Measurements from ENCODE around the gene MPHOSPH10. TPM values are rescaled to one million over a fixed set of nuclear protein-coding genes. Genes with fewer than 3 reads are reported as not detected.
A peak's percentile ranks its signal among the peaks of the same experiment; 100 is the strongest.

The MPHOSPH10 gene
- total RNA-seq, 1 donor from 2014 or later: 55.4 TPM

DNA sequence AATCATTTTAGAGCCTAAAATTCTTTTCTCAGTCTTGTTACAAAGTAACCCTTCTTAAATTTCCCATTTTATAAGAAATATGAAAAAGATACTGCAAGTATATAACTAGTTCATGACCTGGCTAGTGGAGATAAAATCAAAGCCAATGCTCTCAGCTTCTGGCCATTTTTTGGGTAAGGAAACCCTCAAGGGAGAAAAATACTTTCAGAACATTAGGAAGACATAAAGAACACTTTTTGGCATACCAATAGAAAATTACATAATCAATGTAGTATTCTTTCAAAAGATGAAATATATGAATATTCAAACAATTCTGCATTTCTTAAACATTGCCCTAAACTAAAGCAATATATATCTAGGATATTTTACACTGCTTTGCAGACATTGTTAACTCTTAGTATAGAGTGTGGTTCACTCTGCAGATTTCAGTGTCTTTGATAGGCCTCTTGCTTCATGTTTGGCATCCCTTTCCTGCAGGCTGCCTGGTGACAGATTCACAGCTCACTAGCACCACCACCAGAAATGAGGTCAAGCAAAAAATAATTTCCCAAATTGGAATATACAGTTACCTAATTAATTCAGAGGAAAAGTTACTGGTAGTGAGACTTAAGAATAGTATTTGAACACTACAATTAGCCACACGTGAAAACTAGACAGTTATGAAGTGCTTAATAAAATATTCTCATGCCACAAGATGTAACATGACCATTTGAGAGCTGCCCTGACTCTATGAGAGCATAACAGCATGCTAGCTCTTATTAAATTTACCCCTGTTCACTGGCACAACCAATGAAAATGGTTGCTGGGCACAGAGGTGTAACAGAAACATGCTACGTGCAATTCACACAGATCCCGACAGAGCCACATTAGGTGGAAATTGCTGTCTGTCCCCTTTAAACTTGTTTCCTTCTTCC is 60.5 kb downstream of the MPHOSPH10 start:
- TF ChIP-seq, protein P1, sequence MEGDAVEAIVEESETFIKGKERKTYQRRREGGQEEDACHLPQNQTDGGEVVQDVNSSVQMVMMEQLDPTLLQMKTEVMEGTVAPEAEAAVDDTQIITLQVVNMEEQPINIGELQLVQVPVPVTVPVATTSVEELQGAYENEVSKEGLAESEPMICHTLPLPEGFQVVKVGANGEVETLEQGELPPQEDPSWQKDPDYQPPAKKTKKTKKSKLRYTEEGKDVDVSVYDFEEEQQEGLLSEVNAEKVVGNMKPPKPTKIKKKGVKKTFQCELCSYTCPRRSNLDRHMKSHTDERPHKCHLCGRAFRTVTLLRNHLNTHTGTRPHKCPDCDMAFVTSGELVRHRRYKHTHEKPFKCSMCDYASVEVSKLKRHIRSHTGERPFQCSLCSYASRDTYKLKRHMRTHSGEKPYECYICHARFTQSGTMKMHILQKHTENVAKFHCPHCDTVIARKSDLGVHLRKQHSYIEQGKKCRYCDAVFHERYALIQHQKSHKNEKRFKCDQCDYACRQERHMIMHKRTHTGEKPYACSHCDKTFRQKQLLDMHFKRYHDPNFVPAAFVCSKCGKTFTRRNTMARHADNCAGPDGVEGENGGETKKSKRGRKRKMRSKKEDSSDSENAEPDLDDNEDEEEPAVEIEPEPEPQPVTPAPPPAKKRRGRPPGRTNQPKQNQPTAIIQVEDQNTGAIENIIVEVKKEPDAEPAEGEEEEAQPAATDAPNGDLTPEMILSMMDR (IDR thresholded peaks at IDR 0.05; ENCODE audit: unreplicated experiment): peak; percentile 20
- Mint-ChIP-seq H3K4me3 (ENCODE audit: low read depth) (no peak overlapping the region), H3K36me3 (ENCODE audit: insufficient read depth) (peaks cover 30% of the 10 kb centered on the region), H3K4me1 (ENCODE audit: low read depth) (no peaks in the 10 kb centered on the region), H3K27ac (no peak overlapping the region), H3K27me3 (no peaks in the 10 kb centered on the region), H3K9me3 (ENCODE audit: low read depth) (peaks cover 15% of the 10 kb centered on the region)
- no peak for DNase-seq (ENCODE audit: low spot score, unreplicated experiment)

DNA sequence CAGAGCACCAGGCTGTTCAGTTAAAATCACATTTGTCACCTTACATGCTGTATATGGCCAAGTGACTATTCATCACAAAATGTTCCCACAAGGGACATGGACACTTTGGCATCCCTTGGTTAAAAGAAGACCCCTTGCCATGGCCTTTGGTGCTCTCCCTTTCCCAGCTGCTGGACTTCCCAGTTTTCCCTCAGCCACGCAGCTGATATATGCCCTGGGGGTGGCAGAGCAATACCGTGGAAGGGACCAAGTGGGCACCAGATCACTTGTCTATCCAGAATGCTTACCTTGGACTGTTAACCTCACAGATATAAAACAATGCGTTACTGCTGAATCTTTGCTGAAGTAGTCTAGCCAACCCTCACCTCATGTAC is 61.1 kb downstream of the MPHOSPH10 start:
- no peak for DNase-seq (ENCODE audit: low spot score, unreplicated experiment)
- Mint-ChIP-seq H3K4me3 (ENCODE audit: low read depth) (no peak overlapping the region), H3K9me3 (ENCODE audit: low read depth) (peaks cover 22% of the 10 kb centered on the region), H3K27ac (no peak overlapping the region), H3K4me1 (ENCODE audit: low read depth) (no peaks in the 10 kb centered on the region), H3K27me3 (no peaks in the 10 kb centered on the region), H3K36me3 (ENCODE audit: insufficient read depth) (peaks cover 36% of the 10 kb centered on the region)
- TF ChIP-seq, protein P1 (IDR thresholded peaks at IDR 0.05; ENCODE audit: unreplicated experiment): no peak

Other genes with a start within 250 kb of the MPHOSPH10 start
- 0.31 TPM in 1 of 2 replicates, not detected in the other for gene VAX2, start 230.1 kb upstream of the MPHOSPH10 start, total RNA-seq
- not detected in 2 replicates for gene ATP6V1B1, start 194.7 kb upstream of the MPHOSPH10 start, total RNA-seq
- gene ANKRD53, start 152.0 kb upstream of the MPHOSPH10 start, total RNA-seq: 3.7 and 5.4 TPM in 2 replicates
- 35.4 and 36.9 TPM in 2 replicates for gene TEX261, start 135.8 kb upstream of the MPHOSPH10 start, total RNA-seq
- gene NAGK, start 62.0 kb upstream of the MPHOSPH10 start, total RNA-seq: 115 and 127 TPM in 2 replicates
- 14.4 and 15.2 TPM in 2 replicates for gene MCEE, start 405 bp upstream of the MPHOSPH10 start, total RNA-seq
- 23.9 and 25.1 TPM in 2 replicates for gene PAIP2B, start 96.5 kb downstream of the MPHOSPH10 start, total RNA-seq
- 213 and 216 TPM in 2 replicates for gene ZNF638, start 201.1 kb downstream of the MPHOSPH10 start, total RNA-seq

Data from progenitor cell of endocrine pancreas (in vitro differentiated cells).